ENCODE results near the gene MAGI1.

MAGI1 gene

GRCh38 chr3:65830948-65831732 is 207.6 kb downstream of the MAGI1 start:
- DNase-seq, result no peak

DNA sequence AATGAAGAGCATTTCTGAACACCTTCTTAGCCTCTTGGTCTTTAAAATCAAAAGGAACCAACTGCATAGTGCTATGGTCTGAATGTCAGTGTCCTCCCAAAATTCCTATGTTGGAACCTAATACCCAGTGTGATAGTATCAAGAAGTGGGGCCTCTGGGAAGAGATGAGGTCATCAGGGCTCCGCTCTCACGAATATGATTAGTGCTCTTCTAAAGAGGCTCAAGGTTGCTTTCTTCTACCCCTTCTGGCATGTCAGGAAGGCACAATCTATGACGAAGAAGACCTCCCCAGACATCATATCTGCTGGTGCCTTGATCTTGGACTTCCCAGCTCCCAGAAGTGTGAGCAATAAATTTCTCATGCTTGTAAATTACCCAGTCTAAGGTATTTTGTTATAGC is 209.5 kb downstream of the MAGI1 start:
- no peak for DNase-seq

DNA sequence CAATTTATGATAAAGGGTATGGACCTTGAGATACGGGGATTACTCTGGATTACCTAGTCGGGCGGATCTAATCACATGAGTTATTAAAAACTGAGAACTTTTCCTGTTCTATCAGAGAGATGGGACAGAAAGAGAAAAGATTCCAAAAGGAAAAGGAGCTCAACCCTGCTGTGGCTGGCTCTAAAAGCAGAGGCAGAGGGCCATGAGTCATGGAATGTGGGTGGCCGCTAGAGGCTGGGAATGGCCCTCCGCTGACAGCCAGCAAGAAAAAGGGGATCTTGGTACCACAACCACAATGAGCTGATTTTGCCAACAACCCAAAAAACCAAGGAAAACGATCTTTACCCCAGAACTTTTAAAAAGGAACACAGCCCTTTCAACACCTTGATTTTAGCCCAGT is 210.0 kb downstream of the MAGI1 start:
- no peak for DNase-seq

DNA sequence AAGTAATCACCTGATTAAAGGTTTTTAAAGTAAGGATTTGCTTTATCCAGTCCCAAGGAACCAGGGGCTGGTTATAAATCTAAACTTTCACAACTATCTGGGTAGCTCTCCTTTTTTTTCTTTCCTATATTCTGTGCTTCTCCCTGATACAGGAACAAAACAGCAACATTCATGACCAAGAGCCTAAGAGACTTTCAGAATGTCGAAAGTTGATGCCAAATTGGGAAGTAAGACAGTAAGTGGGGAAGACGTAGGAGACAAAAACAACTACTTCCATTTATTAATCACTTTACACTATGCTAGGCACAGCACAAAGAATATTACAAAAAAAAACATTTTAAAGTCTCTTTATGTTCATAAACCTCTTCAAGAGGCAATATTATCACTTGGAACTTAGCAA is 211.6 kb downstream of the MAGI1 start:
- no peak for DNase-seq

DNA sequence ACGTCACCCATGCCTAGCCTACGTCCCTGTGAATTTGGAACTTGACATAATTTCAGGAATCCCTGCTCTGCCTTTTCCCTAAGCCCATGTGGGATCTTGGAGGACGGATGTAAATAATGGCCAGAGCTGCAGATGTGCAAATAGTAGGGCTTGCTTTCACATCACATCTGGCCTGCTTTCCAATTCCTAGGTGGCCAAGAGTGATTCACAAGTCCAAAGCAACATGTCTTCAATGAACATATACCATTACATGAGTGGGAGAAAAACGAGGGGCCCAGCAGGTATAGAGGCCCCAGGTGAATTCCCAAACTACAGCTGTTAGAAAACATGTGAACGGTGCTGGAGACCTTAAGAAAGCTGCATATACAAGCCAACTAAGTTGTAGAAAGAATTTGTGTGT is 214.6 kb downstream of the MAGI1 start:
- DNase-seq, result no peak

DNA sequence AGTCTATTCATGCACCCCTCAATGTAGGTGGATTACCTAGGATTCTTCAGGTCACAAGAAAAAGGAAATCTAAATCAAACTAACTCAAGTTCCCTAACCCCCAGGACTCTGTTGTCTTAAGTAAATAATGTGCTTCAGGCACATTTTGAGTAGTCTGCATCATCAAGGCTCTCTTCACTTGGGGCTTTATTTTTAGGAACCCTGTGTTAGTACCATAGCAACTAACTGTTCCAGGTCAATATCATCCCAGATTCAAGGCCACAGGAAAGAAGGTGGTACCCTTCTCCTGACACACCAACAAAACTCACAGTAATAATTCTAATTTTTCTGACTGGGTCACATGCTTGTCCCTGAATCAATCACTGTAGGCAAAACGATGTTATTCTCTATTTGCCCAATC is 218.1 kb downstream of the MAGI1 start:
- DNase-seq, result no peak

- DNase-seq, result no peak
These were observed 218.8 kb downstream of the MAGI1 start for GRCh38 chr3:65819896-65820295.

DNA sequence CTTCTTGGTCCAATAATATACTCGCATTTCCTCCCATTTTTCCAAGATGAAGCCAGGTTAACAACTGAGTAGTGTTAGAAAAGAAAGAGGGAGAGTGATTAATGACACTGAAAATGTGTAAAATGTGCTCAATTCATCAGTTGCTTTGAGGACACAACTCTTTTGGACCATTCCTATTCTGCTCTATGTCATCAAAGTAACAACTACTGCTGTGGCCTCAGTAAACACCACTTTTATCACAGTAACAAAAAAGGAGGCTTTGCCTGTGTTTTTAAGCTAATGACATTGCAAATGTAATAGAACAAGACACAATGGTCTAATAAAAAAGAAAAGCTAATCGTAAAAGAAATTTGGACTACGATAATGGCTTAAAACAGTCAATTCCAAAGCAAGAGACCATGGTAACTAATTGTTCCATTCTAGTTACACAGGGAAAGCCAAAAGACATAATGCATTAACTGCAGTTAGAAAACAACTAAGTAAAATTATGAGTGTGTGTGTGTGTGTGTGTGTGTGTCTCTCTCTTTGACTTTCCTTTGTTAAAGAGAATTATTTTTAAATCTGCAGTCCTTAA is 221.1 kb downstream of the MAGI1 start:
- DNase-seq, result no peak

DNA sequence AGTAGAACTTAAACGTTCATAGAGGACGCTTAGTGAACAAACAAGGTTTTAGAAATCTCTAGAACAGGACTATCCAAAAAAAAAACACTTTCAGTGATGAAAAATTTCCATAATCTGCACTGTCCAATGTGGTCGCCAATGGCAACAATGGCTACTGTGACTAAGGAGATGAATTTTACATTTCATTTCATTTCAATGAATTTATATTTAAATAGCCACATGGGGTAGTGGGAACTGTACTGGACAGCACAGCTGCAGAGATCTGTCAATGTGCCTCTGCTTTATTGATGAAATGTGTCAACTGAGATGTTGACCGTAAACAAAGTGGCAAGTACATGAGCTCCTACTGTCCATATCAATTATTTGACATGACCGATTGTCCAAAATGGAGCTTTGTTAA is 222.5 kb downstream of the MAGI1 start:
- DNase-seq, result no peak

DNA sequence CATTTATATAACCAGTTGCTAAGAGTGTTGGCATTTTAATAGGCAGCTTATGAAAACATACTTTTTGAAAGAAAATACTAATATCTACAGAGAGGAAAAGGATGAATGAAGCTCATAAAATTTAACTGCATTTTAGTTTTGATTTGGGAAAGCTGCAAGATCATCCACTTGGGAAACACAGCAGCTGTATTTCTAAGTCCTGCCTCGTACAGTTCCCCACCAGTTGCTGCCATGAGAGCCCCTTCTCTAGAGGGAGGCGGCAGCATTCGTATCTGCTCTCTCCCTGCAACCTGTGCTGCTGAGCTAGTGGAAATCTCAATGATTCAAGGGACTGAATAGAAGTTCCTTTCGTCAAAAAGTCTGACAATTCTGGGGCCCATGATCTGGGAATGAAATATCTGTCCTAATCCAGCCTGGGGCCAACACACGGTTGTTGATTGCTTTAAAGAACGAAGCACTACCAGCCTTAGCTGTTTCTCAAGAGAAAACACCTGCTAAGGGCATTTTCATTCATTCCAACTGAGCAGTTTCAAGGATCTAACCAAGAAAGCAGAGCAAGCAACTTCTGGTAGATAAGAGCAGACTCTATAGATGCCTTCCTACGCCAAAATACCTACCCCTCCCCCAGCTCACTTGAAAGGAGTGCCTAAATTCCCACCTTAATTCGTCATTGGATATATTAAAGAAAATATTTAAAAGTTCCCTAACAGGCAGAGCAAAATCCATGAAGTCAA is 223.7 kb downstream of the MAGI1 start:
- no peak for DNase-seq

- no peak for DNase-seq
These were observed 226.8 kb downstream of the MAGI1 start for GRCh38 chr3:65811892-65812291.

- DNase-seq, result no peak
These were observed 227.5 kb downstream of the MAGI1 start for GRCh38 chr3:65811086-65811761.

DNA sequence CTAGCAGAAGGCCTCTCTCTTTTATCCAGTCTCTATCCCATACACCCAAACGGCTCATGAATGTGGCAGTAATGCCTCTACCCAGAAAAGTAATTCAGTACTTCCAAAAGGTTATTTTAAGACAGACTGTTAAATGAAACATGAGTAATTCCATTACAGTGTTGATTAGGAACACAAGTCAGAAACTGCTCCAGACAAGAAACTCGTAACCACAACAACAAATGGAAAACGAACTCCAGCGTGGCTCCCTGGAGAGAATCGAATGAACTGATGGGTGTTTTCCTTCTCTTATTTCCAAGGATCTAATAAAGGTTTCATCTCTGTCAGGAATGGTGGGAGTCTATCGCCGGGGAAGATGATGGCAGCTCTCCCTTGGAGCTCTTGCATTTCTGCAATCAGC is 228.4 kb downstream of the MAGI1 start:
- no peak for DNase-seq

DNA sequence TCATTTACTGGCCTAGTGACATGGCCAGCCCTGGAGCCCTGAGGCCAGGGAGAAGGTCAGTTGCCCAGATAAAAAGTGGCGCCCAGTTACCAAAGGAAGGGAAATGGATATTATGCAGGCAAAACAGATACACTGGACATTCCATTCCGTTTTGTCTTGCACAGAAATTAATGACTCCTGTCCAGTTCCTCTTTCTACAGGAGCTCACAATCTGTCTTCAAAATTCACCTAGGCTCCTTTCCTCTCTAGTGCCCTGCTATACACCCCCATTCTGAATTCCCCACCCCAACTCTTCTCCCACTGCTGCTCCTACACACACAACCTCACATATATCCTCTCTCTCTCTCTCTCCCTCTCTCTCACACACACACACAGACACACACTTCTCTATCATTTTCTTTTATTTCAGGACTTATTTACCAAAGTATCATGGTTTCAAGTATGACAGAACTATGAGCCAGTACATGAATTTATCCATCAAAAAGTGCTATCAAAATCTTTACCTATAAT is 229.0 kb downstream of the MAGI1 start:
- no peak for DNase-seq

DNA sequence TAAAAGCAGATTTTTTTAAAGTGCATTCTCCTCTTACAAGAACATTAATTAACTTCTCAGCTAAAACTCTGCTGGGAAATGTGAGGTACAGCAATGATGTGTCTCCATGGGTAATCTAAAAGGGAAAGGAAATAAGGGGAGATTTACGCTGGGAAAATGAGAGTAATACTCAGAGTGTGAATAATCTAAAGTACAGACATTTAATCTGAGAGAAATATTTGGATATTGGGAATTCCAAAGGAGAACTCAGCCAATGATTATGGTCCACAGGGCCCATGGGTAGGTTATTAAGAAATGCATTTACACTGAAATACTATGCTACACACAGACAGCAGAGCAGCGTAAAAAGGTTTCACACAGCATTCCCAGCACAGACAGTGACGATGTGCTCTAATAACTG is 229.9 kb downstream of the MAGI1 start:
- DNase-seq, result no peak

DNA sequence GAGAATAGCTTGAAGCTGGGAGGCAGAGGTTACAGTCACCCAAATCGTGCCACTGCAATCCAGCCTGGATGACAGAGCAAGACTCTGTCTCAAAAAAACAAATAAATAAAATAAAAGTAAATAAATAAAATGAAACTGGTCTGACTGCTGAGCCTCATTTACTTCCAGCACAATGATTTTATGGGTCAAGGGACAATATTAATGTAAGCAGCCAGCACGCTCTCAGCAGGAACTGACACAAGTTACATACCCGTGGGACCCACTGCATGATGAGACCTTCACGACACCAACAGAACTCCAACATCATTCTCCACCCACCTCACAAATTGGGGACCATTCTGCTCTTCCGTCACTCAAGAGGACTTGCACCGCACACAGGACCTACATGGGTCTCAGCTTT is 230.3 kb downstream of the MAGI1 start:
- DNase-seq, result no peak

GRCh38 chr3:65807225-65807624 is 231.5 kb downstream of the MAGI1 start:
- no peak for DNase-seq

- no peak for DNase-seq
These were observed 232.1 kb downstream of the MAGI1 start for GRCh38 chr3:65806600-65806999.

DNA sequence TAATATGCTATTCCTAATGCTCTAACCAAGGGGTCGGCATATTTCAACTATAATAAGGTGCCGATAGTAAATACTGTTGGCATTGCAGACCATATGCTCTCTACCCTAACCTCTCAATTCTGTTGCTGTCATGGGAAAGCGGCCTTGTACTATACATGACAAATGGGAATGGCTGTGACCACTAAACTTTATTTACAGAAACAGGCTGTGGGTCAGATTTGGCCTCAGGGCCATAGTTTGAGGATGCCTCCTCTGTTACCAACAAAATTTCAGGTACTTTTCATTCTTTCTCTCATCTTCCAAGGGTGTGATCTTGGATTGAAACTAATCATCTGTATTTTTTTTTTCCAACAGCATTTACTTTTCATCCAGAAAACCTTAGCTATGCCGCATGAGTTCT is 242.0 kb downstream of the MAGI1 start:
- no peak for DNase-seq

GRCh38 chr3:65795166-65795565 is 243.6 kb downstream of the MAGI1 start:
- DNase-seq, result no peak

DNA sequence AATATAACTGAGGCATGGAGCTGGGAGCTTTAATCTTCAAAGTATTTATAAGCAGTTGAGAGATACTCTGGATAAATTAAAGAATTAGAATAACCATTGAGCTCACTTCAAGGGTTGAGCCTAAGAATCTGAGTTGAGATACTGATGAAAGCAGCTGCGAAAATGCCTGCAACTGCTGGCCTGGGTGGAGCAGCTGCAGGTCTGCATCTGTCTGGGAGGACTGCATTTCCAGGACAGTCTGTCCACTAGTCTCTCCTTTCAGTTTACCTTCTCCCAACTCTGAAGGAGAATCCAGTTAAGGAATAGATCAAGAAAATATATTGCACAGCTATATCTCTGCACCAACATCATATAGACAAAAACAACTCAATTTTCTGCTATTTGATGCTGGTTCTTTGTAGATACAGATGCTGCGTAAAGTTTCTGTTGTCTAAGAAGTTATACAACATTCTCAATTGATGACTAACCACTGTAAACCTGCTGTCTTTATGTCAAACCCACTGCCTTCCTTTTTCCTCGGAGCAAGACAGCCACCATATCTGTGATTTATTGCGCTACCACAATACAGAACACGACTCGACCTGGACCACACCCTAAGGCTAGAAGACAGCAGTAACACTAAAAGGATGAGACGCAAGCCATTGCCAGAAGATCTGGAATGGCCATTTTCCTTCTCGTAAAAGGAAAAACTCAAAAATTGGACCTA is 245.1 kb downstream of the MAGI1 start:
- no peak for DNase-seq

- DNase-seq, result no peak
These were observed 250.3 kb downstream of the MAGI1 start for GRCh38 chr3:65788461-65788860.

DNA sequence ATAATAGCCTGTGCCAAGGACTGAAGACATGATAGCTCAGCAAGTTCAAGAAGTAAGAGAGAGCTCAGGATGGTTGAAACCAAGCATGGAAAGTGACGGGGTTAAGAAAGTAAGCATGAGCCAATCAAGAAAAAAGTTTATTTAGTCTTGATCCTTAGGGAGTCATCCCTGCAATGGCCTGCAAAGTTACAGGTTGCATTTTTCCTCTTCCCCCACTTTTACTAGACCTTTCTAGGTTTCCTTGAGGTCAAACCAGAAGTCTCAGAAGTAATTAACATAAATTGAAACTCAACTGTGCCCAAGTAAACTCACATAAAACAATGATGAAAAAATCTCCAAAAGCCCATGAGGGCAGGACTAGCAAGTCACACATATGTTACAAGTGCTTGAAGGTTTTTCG is 250.9 kb downstream of the MAGI1 start:
- no peak for DNase-seq
